ENCODE measurements around the gene PGAP2. TPM values are rescaled to one million over a fixed set of nuclear protein-coding genes. Genes with fewer than 3 reads are reported as not detected.
"Not testable (repeated sequence)": the region's sequence is repeated elsewhere in the genome, so short reads cannot be mapped to it uniquely, and the experiment has no call there.

The PGAP2 gene
- total RNA-seq, 1 donor from 2014 or later, result 32.5 TPM

GRCh38 chr11:3860375-3860774 lies 52.0 kb downstream of the PGAP2 start:
- peak overlapping the region; percentile 98 for H3K4me3 Mint-ChIP-seq
- peak; percentile 70 for DNase-seq
- no peaks in the 10 kb centered on the region for H3K27me3 Mint-ChIP-seq
- peaks cover 70% of the 10 kb centered on the region for H3K4me1 Mint-ChIP-seq
- no peaks in the 10 kb centered on the region for H3K9me3 Mint-ChIP-seq
- intact Hi-C loops (cut with micrococcal nuclease), result loop anchor here (1.0 kb wide), 1 partner anchor 45 kb away; no protein-coding TSS in a partner anchor
- peaks cover 30% of the 10 kb centered on the region for H3K36me3 Mint-ChIP-seq (ENCODE audit: low read depth)
- H3K27ac Mint-ChIP-seq, result peak overlapping the region; percentile 91

- peak overlapping the region; percentile 98 for H3K4me3 Mint-ChIP-seq
- peak overlapping the region; percentile 91 for H3K27ac Mint-ChIP-seq
- DNase-seq, result peak; percentile 85
- intact Hi-C loops (cut with micrococcal nuclease), result loop anchor here (1.0 kb wide), 2 partner anchors 10 to 44 kb away; no protein-coding TSS in a partner anchor
- not testable (repeated sequence) for H3K27me3 Mint-ChIP-seq, H3K9me3 Mint-ChIP-seq
- H3K36me3 Mint-ChIP-seq (ENCODE audit: low read depth), result peaks cover 29% of the 10 kb centered on the region
- peaks cover 74% of the 10 kb centered on the region for H3K4me1 Mint-ChIP-seq
These were observed 52.6 kb downstream of the PGAP2 start for GRCh38 chr11:3860898-3861393.

- Mint-ChIP-seq H3K36me3 (ENCODE audit: low read depth) (peaks cover 29% of the 10 kb centered on the region), H3K4me1 (peaks cover 79% of the 10 kb centered on the region), H3K4me3 (peak overlapping the region; percentile 98), H3K27me3 (no peaks in the 10 kb centered on the region), H3K9me3 (no peaks in the 10 kb centered on the region), H3K27ac (peak overlapping the region; percentile 91)
- intact Hi-C loops (cut with micrococcal nuclease), result loop anchor here (1.0 kb wide), 1 partner anchor 10 kb away; no protein-coding TSS in a partner anchor
- peak; percentile 74 for DNase-seq
These were observed 53.3 kb downstream of the PGAP2 start for GRCh38 chr11:3861683-3862082.

GRCh38 chr11:3865388-3866193 lies 57.2 kb downstream of the PGAP2 start:
- Mint-ChIP-seq H3K4me3 (peak overlapping the region; percentile 44), H3K9me3 (no peaks in the 10 kb centered on the region), H3K36me3 (ENCODE audit: low read depth) (peaks cover 24% of the 10 kb centered on the region), H3K27ac (peak overlapping the region; percentile 84), H3K27me3 (no peaks in the 10 kb centered on the region), H3K4me1 (peaks cover 71% of the 10 kb centered on the region)
- DNase-seq, result peak; percentile 71
- intact Hi-C loops (cut with micrococcal nuclease), result no loop called here

GRCh38 chr11:3866206-3866605 lies 57.8 kb downstream of the PGAP2 start:
- Mint-ChIP-seq H3K36me3 (ENCODE audit: low read depth) (peaks cover 23% of the 10 kb centered on the region), H3K4me1 (peaks cover 70% of the 10 kb centered on the region), H3K27ac (peak overlapping the region; percentile 84), H3K27me3 (no peaks in the 10 kb centered on the region), H3K4me3 (peak overlapping the region; percentile 44), H3K9me3 (no peaks in the 10 kb centered on the region)
- intact Hi-C loops (cut with micrococcal nuclease), result no loop called here
- DNase-seq, result no peak

GRCh38 chr11:3866836-3867208 lies 58.5 kb downstream of the PGAP2 start:
- no peaks in the 10 kb centered on the region for H3K27me3 Mint-ChIP-seq
- no peak for DNase-seq
- H3K4me1 Mint-ChIP-seq, result peaks cover 71% of the 10 kb centered on the region
- H3K27ac Mint-ChIP-seq, result peak overlapping the region; percentile 87
- intact Hi-C loops (cut with micrococcal nuclease), result loop anchor here (1.0 kb wide), 1 partner anchor 9 kb away; no protein-coding TSS in a partner anchor
- H3K4me3 Mint-ChIP-seq, result peak overlapping the region; percentile 55
- H3K9me3 Mint-ChIP-seq, result no peaks in the 10 kb centered on the region
- H3K36me3 Mint-ChIP-seq (ENCODE audit: low read depth), result peaks cover 25% of the 10 kb centered on the region

- H3K4me3 Mint-ChIP-seq, result peak overlapping the region; percentile 55
- intact Hi-C loops (cut with micrococcal nuclease), result loop anchor here (1.0 kb wide), 1 partner anchor 9 kb away; no protein-coding TSS in a partner anchor
- H3K27me3 Mint-ChIP-seq, result no peaks in the 10 kb centered on the region
- H3K27ac Mint-ChIP-seq, result peak overlapping the region; percentile 87
- H3K4me1 Mint-ChIP-seq, result peaks cover 67% of the 10 kb centered on the region
- H3K9me3 Mint-ChIP-seq, result no peaks in the 10 kb centered on the region
- peaks cover 23% of the 10 kb centered on the region for H3K36me3 Mint-ChIP-seq (ENCODE audit: low read depth)
- DNase-seq, result peak; percentile 66
These were observed 59.1 kb downstream of the PGAP2 start for GRCh38 chr11:3867209-3868091.

GRCh38 chr11:3873712-3874349 lies 65.5 kb downstream of the PGAP2 start:
- no peaks in the 10 kb centered on the region for H3K27me3 Mint-ChIP-seq
- H3K4me1 Mint-ChIP-seq, result peaks cover 55% of the 10 kb centered on the region
- H3K9me3 Mint-ChIP-seq, result no peaks in the 10 kb centered on the region
- H3K4me3 Mint-ChIP-seq, result no peak overlapping the region
- H3K27ac Mint-ChIP-seq, result no peak overlapping the region
- no peak for DNase-seq
- peaks cover 20% of the 10 kb centered on the region for H3K36me3 Mint-ChIP-seq (ENCODE audit: low read depth)
- intact Hi-C loops (cut with micrococcal nuclease), result no loop called here

Other genes with a start within 250 kb of the PGAP2 start
- not detected in 2 replicates for gene ART5, start 166.6 kb upstream of the PGAP2 start, total RNA-seq
- not detected in 2 replicates for gene ART1, start 163.4 kb upstream of the PGAP2 start, total RNA-seq
- gene CHRNA10, start 137.2 kb upstream of the PGAP2 start, total RNA-seq, result 2.0 and 2.7 TPM in 2 replicates
- 122 and 129 TPM in 2 replicates for gene NUP98, start 11.0 kb upstream of the PGAP2 start, total RNA-seq
- 174 and 176 TPM in 2 replicates for gene RHOG, start 32.4 kb downstream of the PGAP2 start, total RNA-seq
- gene STIM1, start 47.1 kb downstream of the PGAP2 start, total RNA-seq, result 60.6 and 63.4 TPM in 2 replicates

Measured in activated CD4-positive, alpha-beta T cell treated with anti-CD3 and anti-CD28 coated beads, Interleukin-2, amount 10 ng/mL, durations not matched to agents 24 days and 14 days (primary cell).